ENCODE measurements around the gene TSHZ2.
A peak's percentile ranks its signal among the peaks of the same experiment; 100 is the strongest.

The TSHZ2 gene

DNA sequence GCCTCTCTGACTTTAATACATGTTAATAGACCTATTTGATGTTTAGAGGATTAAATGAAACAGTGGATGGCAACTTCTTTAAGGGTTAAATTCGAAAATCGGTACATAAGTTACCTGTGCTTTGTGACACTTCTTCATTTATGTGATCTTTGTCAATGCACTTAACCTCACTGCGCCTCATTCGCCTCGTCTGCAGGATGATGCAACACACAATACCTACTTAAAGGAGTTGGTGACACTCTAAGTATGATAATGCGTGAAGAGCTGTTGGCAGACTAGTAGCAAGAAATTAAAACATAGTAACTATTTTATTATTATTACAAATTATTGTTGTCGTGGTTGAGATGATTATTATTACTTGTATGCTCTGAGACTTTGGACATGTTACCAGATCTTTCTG lies 92.8 kb downstream of the TSHZ2 start:
- DNase-seq (ENCODE audit: low read depth in 2 of 2): no peak

- DNase-seq (ENCODE audit: low read depth in 2 of 2): no peak
Observed at GRCh38 chr20:53068241-53068640, 96.1 kb downstream of the TSHZ2 start.

DNA sequence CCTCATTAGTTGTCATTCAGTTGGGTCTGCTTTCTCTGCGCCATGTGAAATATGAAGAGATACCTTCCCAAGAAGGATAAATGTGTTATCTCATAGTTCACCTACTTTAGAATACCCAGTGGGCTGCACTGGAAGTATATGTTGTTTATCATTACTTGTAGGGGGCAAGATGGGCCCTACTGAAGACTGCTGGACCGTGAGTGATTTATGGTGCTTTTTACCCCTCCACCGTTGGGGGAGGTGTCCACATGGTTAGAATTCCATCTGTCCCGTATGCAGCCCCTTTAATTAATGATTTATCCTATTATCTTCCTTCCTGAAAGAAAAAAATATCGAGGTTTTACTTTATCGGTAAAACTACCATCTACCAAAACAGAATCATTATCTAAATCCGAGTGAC lies 97.0 kb downstream of the TSHZ2 start:
- DNase-seq (ENCODE audit: low read depth in 2 of 2): no peak

GRCh38 chr20:53070224-53070623 lies 98.1 kb downstream of the TSHZ2 start:
- DNase-seq (ENCODE audit: low read depth in 2 of 2): no peak

DNA sequence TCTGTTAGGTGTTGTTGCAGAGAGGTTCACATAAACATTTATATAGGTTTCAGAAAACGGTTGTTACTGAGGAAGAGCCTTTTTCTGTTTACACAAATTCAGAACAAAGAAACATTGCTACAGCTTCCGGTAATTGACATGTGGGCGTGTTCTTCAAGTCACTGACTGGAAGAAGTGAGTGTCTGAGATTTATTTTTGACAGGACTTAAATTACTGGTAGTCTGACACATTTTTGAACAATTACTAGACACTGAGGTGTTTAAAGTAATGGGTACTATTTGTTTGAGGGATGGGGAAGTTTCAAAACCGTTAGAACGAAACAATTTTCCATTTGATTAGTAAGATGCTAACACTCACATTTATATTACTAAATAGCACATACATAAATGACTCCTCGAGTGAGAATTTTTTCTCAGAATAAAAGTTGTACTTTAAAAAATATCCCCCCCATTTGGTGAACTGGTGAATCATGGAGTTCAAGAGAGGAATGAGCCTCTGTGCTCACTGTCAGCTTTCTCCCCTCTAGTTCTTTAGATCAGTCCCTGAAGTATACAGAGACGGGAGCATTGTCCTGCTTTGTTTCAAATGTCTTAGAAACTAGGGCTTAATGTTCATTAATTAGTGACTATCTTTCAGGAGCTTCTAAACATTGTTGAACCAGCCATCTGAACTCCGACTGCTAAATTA lies 98.7 kb downstream of the TSHZ2 start:
- DNase-seq (ENCODE audit: low read depth in 2 of 2): no peak

DNA sequence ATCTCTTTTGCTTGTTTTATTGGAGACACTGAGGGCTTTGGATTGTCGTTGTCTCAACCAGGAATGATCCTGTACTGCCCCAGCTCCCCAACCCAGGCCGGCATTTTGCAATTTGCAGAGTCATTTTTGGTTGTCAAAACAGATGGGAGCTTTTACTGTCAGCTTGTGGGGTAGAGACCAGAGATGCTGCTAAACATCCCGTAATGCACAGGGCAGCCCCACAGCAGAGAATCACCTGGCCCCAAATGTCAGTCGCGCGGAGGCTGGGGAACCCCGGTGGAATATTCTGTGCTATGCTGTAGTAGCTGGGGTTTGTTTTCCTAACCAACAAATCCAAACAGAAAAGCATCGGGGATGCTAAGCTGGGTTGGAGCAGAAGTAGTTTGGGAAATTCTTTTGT lies 99.7 kb downstream of the TSHZ2 start:
- DNase-seq (ENCODE audit: low read depth in 2 of 2): no peak

DNA sequence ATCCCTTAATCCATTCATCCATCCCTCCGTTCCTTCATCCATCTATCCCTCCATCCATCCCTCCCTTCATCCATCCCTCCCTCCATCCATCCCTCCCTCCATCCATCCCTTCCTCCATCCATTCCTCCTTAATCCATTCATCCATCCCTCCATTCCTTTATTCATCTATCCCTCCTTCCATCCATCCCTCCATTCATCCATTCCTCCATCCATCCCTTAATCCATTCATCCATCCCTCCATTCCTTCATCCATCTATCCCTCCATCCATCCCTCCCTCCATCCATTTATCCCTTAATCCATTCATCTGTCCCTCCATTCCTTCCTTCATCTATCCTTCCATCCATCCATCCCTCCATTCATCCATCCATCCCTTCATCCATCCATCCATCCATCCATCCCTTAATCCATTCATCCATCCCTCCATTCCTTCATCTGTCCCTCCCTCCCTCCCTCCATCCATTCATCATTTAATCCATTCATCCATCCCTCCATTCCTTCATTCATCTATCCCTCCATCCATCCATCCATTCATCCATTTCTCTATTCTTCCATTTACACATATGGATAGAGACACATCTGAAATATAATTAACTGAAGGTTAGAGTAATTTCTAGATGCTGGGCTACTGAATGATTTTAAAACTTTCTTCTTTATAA lies 100.9 kb downstream of the TSHZ2 start:
- no peak for DNase-seq (ENCODE audit: low read depth in 2 of 2)

DNA sequence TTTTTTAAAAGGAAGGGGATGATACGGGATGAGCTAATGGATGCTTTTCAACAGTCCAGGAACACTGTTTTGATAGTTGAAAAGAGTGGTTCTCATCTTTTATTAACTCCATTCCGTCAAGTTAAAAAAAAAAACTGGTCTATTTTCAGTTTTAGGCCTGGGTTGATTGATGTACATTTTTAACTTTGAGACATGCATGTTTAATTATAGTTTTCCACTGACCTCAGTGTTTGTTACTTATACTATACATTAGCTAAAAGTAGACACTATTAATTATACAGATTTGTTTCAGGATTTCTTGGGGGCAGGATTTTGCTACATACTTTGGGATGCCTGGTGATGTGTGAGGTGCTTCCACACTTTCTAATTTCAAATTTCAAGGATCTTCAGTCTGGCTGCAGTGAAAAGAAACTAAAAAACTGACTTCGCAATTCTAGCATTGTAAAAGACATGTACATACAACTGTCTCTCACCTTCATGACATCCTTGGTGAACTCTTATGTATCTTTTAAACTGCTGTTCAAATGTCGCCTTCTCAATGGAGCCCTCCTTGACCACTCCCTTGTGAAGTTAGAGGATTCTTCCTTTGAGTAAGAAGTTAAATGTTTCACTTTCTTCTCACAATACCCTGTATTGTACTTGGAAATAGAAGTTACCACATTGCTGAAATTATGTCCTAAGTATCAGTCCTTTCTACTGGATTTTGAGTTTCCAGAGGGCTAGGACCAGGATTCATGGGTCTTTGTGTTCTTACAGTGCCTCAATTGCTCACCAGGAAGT lies 101.7 kb downstream of the TSHZ2 start:
- DNase-seq (ENCODE audit: low read depth in 2 of 2): peak in 1 of 2 experiments; percentile 36

- peak; percentile 96 to 97 for DNase-seq (ENCODE audit: low read depth in 2 of 2)
Observed at GRCh38 chr20:53074811-53075314, 102.7 kb downstream of the TSHZ2 start.

DNA sequence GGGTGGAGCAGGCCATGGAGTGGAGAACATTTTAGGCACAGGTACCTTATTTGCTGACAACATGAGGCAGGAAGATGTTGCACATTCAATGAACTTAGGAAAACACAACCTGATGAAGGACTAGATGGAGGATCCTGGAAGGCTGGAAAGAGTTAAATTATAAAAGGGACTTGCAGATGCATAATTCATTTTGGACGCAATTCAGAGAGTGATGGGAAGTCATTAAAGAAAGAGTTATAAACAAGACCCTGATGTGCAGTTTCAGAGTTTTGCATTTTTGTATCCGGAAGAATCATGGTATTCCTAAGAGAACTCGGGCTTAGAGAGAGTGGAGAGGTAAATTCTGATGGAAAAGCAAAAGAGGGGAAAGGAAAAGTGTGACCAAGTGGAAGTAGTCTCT lies 104.5 kb downstream of the TSHZ2 start:
- DNase-seq (ENCODE audit: low read depth in 2 of 2): no peak

GRCh38 chr20:53077373-53078205 lies 105.4 kb downstream of the TSHZ2 start:
- peak; percentile 48 to 54 for DNase-seq (ENCODE audit: low read depth in 2 of 2)

GRCh38 chr20:53078761-53079160 lies 106.6 kb downstream of the TSHZ2 start:
- DNase-seq (ENCODE audit: low read depth in 2 of 2): no peak

DNA sequence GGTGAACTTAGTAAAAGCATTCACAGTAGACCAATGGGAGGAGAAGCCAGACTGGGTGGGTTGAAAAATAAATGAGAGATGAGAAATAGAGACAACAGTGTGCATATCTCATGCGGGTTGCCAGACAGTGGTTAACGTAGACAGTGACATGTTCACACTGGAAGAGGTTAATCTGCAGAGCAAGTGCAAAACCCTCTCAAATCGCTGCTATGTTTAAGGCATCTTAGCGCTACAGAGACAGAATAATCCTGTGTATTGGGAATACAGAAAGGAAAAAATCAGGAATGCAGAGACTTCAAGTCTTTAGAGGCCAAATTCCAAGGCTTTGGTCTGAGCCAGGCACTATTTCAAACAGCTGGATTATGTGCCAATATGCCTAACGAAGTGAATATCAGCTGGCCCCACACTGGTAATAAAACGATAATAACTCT lies 107.1 kb downstream of the TSHZ2 start:
- no peak for DNase-seq (ENCODE audit: low read depth in 2 of 2)

DNA sequence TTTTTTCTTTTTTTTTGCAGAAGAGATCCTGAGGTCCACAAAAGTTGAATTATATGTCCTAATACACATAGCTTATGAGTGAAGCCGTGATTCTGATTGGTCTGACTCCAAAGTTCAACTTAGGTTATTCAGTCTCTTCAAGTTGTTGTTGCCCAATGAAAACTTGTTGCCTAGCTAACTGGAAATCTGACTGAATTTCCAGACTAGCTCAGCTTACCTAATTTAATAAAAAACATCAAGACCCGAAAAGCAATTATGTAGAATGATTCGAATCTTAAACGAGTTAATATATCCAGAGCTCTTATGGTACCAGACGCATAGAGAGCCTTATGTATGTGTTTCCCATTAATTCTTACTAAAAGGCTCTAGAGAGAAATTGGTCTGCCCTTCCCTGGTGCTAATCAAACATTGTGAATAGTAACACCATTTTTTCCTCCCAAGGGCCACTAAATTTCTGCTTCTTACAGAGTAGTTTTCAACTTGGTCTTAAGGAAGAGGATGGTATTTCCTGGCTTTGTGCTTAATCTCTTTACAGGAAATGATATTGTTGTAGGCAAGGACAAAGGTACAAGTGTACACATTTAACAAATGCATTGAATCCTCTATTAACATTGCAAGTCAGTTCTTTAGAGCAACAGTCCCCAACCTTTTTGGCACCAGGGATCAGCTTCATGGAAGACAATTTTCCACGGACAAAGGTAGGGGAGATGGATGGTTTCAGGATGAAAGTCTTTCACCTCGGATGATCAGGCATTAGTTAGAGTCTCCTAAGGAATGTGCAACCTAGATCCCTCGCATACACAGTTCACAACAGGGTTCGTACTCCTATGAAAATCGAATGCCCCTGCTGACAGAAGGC lies 107.9 kb downstream of the TSHZ2 start:
- DNase-seq (ENCODE audit: low read depth in 2 of 2): no peak

- no peak for DNase-seq (ENCODE audit: low read depth in 2 of 2)
Observed at GRCh38 chr20:53080687-53080962, 108.5 kb downstream of the TSHZ2 start.

DNA sequence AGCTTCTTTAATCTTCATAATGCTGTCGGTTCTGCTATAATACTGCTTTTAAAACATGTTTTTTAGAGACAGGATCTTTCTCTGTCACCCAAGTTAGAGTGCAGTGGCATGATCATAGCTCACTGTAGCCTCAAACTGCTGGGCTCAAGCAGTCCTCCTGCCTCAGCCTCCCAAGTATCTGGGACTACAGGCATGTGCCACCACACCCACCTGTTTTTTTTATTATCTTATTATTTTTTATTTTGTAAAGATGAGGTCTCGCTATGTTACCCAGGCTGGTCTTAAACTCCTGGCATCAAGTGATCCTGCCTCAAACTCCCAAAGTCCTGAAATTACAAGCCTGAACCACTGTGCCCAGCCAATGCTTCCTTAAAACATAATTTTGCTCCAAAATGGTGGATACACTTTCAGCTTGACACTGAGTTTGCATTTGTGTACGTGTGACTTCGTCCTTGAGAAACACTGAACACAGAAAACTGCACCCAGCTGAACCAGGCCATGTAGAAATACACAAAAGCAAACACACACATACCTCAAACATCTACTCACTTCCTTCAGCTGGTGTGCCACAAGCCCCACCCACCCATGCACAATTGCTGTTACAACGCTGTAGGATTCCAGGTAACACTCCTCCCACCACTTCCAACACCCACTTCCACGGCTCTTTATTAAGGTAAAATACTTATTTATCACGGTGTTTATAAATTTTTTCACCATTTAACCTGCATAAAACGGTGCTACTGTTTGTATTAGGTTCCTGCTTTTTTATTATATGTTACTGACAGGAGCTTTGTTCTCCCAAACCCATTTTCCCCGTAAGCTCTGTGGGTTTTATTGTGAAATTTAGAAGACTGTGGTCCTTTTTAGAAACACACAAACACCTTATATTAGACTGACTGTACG lies 109.1 kb downstream of the TSHZ2 start:
- no peak for DNase-seq (ENCODE audit: low read depth in 2 of 2)

- no peak for DNase-seq (ENCODE audit: low read depth in 2 of 2)
Observed at GRCh38 chr20:53081916-53082863, 110.0 kb downstream of the TSHZ2 start.

- no peak for DNase-seq (ENCODE audit: low read depth in 2 of 2)
Observed at GRCh38 chr20:53083411-53083810, 111.3 kb downstream of the TSHZ2 start.
